Measurements from ENCODE around the gene HSPB2. TPM values are rescaled to one million over a fixed set of nuclear protein-coding genes. Genes with fewer than 3 reads are reported as not detected.
A peak's percentile ranks its signal among the peaks of the same experiment; 100 is the strongest.

HSPB2 gene
- total and polyA plus RNA-seq, 2 of the 4 experiments (the other 2 are of a cell fraction) = 0.18 to 0.55 TPM

- Histone ChIP-seq H3K4ac (ENCODE audit: low read depth, low read length) (peak overlapping the region; percentile 81), H3K36me3 (ENCODE audit: control insufficient read depth, insufficient read depth, low read length) (no peaks in the 10 kb centered on the region), H2AFZ (replicated peaks; ENCODE audit: low read length, poor library complexity) (peak overlapping the region; percentile 98), H3K79me1 (ENCODE audit: low read depth in 1 of 2, low read length in 2 of 2) (peaks cover 0 to 8% of the 10 kb centered on the region in 2 experiments; a peak in 2 of 4 replicates), H3K27ac (ENCODE audit: insufficient read depth, low read length) (peak overlapping the region; percentile 13; the same call in 1 of the 2 replicates), H3K9me1 (ENCODE audit: insufficient read depth, low read length) (peaks cover 21% of the 10 kb centered on the region), H2AK5ac (ENCODE audit: low read depth, low read length) (peak overlapping the region; percentile 20), H2AK9ac (replicated peaks; ENCODE audit: low read depth, low read length, poor library complexity) (peak overlapping the region; percentile 90), H4K8ac (ENCODE audit: low read depth in 2 of 2, low read length in 2 of 2) (peak overlapping the region; percentile 56 to 99; a peak in 3 of 4 replicates), H4K5ac (ENCODE audit: low read depth, low read length) (peak overlapping the region; percentile 28; the same call in 1 of the 2 replicates), H3K14ac (replicated peaks; ENCODE audit: low read depth, low read length) (peak overlapping the region; percentile 83; the same call in 1 of the 2 replicates), H4K91ac (ENCODE audit: insufficient read depth, low read depth, low read length) (peak overlapping the region; percentile 60), H3K56ac (ENCODE audit: extremely low read depth, insufficient read depth, low read length) (no peak overlapping the region), H3K4me2 (ENCODE audit: low read depth, low read length) (no peak overlapping the region), H3K4me3 (ENCODE audit: insufficient read depth, low read depth, low read length) (no peak overlapping the region), H3K18ac (ENCODE audit: low read depth, low read length) (no peak overlapping the region), H3K27me3 (ENCODE audit: control insufficient read depth, insufficient read depth, low read length) (no peaks in the 10 kb centered on the region), H3K9me3 (ENCODE audit: control insufficient read depth, insufficient read depth, low read length) (no peaks in the 10 kb centered on the region), H2BK15ac (ENCODE audit: low read depth, low read length) (peak overlapping the region; percentile 89; the same call in 2 of the 3 replicates), H3K4me1 (ENCODE audit: control insufficient read depth, insufficient read depth, low read length) (peaks cover 12% of the 10 kb centered on the region), H3K9ac (ENCODE audit: low read depth, low read length) (no peak overlapping the region), H2BK120ac (ENCODE audit: low read depth, low read length) (peak overlapping the region; percentile 84; the same call in 1 of the 2 replicates), H3K23ac (ENCODE audit: low read depth, low read length) (no peak overlapping the region; the same call in 1 of the 2 replicates), H2BK5ac (ENCODE audit: low read depth, low read length, poor library complexity, severe bottlenecking) (peak overlapping the region; percentile 91), H4K20me1 (ENCODE audit: insufficient read depth, low read length) (no peaks in the 10 kb centered on the region), H2BK20ac (ENCODE audit: low read depth, low read length) (peak overlapping the region; percentile 52; the same call in 1 of the 2 replicates)
- no peak for TF ChIP-seq CHD1 (IDR thresholded peaks at IDR 0.05; ENCODE audit: low read depth, low read length)
- TF ChIP-seq RFX5 (IDR thresholded peaks at IDR 0.05; ENCODE audit: low read depth, low read length) = no peak
- TF ChIP-seq SMC3 (IDR thresholded peaks at IDR 0.05; ENCODE audit: low read depth, low read length) = no peak
- TF ChIP-seq MAFK (IDR thresholded peaks at IDR 0.05; ENCODE audit: low read depth, low read length) = no peak
- TF ChIP-seq BHLHE40 (IDR thresholded peaks at IDR 0.05; ENCODE audit: low read depth, low read length) = no peak
- TF ChIP-seq MXI1 (IDR thresholded peaks at IDR 0.05; ENCODE audit: borderline replicate concordance, low read depth, low read length) = no peak
- TF ChIP-seq CTCF (conservative IDR thresholded peaks at IDR 0.05; ENCODE audit: low read depth, low read length) = no peak
- no peak for TF ChIP-seq MAZ (IDR thresholded peaks at IDR 0.05; ENCODE audit: borderline replicate concordance, low read depth, low read length)
- no peak for TF ChIP-seq FOS (IDR thresholded peaks at IDR 0.05; ENCODE audit: low read depth, low read length)
- TF ChIP-seq RAD21 (IDR thresholded peaks at IDR 0.05; ENCODE audit: low read length) = no peak
- no peak for TF ChIP-seq RCOR1 (IDR thresholded peaks at IDR 0.05; ENCODE audit: insufficient replicate concordance, low read length)
- TF ChIP-seq NFE2L2 (IDR thresholded peaks at IDR 0.05; ENCODE audit: low read depth, low read length) = no peak
- TF ChIP-seq, protein P1, sequence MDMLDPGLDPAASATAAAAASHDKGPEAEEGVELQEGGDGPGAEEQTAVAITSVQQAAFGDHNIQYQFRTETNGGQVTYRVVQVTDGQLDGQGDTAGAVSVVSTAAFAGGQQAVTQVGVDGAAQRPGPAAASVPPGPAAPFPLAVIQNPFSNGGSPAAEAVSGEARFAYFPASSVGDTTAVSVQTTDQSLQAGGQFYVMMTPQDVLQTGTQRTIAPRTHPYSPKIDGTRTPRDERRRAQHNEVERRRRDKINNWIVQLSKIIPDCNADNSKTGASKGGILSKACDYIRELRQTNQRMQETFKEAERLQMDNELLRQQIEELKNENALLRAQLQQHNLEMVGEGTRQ (IDR thresholded peaks at IDR 0.05; ENCODE audit: low read depth, low read length) = no peak
- TF ChIP-seq, protein P2, sequence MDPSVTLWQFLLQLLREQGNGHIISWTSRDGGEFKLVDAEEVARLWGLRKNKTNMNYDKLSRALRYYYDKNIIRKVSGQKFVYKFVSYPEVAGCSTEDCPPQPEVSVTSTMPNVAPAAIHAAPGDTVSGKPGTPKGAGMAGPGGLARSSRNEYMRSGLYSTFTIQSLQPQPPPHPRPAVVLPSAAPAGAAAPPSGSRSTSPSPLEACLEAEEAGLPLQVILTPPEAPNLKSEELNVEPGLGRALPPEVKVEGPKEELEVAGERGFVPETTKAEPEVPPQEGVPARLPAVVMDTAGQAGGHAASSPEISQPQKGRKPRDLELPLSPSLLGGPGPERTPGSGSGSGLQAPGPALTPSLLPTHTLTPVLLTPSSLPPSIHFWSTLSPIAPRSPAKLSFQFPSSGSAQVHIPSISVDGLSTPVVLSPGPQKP (IDR thresholded peaks at IDR 0.05; ENCODE audit: borderline replicate concordance, low read depth, low read length) = no peak
- TF ChIP-seq CEBPB (IDR thresholded peaks at IDR 0.05; ENCODE audit: low read depth, low read length) = no peak
- no peak for TF ChIP-seq POLR2A (IDR thresholded peaks at IDR 0.05; ENCODE audit: low read depth, low read length)
- BruUV-seq (replicated peaks) = no TSS peak
- dilution Hi-C loops (cut with HindIII; ENCODE audit: low sequenced_read_pairs, unreplicated experiment) = no loop called here
- no peak for ATAC-seq (ENCODE audit: low read depth)
- intact Hi-C loops (cut with micrococcal nuclease) = loop anchor here (2.0 kb wide), 1 partner anchor 47 kb away; the partner anchor contains the start of genes CFAP68 and FDXACB1
- POLR2A ChIA-PET (ENCODE audit: unreplicated experiment) = interaction anchor here (1.0 to 1.7 kb wide), 2 partner anchors 11 to 32 kb away, joined by 5 read pairs; no protein-coding TSS in a partner anchor
- CTCF ChIA-PET = interaction anchor here (1.8 kb wide), 1 partner anchor 14 kb away, joined by 4 read pairs; no protein-coding TSS in a partner anchor
- no peak for DNase-seq
- 92% methylated on average over 8 of the region's 16 CpGs; no CpG with 5 or more reads in 1 of the 2 experiments for WGBS, 2 experiments (ENCODE audit: extremely low coverage in 2 of 2, insufficient read length in 1 of 2)
- in situ Hi-C loops (cut with MboI; ENCODE audit: low sequenced_read_pairs) = no loop called here
Observed at GRCh38 chr11:111925953-111926352, 13.4 kb downstream of the HSPB2 start.

All from IMR-90 (cell line).